A204.1 (cell line): Measurements from ENCODE around the gene TRIM31.

Experiments used
- FAIRE-seq: peaks from 2 replicates; lab custom pipeline; 2012; peaks lifted over from hg19 to GRCh38; lab: Jason Lieb, UNC

The TRIM31 gene

DNA sequence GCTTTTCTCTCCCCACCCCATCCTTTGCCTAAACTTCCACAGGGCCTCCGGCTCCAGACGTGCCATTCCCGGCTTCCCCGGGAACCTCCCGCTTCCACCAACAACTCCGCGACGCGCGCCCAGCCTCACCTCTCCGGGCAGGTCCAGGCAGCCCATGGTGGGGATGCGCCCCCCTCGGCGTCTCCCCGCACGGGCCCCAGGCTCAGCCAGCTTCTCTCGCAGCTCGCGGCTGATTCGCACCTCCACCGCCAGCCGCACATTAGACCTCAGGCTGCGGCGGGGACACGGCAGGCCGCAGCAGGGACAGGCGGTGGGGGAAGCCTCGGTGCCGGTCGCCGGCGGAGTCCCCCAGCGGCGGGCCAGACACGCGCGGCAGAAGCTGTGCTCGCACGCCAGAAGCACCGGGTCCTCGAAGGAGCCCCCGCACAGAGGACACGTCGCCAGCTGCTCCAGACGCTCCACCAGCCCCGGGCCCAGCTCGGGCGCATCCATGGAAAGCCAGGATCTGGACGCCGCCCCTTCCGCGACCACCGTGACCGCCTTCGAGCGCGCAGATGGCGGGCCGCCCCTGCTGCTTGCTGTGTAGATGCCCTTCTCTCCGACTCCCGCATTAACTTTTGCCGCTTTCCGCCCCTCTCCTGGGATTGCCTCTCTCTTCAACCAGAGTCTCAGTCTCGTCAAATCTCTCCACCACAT is 37.6 kb downstream of the TRIM31 start, which contains the start of gene RNF39:
Gene RNF39 (minus strand): TSS at position 676 of the 696 bp plus-strand sequence. CDS start 184 bp downstream, at position 492.
- no peak for FAIRE-seq

DNA sequence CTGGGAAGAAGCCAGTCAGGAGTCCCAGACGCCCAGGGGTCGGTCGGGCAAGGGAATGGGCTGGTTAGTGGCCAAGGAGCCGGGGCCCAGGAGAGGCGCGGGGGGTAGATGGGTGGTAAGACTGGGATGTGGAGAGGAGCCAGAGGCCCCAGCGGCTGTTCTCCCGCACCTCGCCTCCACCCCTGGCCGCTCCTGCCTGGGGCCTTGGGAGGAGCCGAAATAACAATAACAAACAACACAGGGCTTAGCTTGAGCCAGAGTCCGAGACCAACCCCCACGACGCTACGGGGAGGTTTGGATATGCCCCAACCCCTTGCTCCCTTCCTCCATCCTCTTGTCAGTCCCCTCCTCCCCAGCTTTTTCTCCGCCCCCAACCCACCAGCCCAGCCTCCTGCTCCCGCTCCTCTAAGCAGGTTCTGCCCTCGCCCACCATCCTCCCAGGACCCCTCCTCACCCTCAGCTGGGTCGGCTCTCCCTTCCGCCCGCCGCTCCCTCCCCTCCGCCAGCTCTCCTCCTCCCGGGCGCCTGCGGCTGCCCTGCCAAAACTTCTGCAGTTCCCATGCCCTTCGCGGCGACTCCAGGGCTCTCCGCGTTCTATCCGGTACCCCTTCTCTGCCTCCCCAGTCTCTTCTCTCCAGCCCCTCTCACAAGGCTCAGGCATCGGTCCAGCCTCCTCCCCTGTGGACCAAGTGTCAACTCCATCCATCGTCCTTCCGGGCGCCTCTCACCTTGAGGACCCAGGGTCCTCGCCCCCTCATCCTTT is 38.4 kb downstream of the TRIM31 start:
- no peak for FAIRE-seq

DNA sequence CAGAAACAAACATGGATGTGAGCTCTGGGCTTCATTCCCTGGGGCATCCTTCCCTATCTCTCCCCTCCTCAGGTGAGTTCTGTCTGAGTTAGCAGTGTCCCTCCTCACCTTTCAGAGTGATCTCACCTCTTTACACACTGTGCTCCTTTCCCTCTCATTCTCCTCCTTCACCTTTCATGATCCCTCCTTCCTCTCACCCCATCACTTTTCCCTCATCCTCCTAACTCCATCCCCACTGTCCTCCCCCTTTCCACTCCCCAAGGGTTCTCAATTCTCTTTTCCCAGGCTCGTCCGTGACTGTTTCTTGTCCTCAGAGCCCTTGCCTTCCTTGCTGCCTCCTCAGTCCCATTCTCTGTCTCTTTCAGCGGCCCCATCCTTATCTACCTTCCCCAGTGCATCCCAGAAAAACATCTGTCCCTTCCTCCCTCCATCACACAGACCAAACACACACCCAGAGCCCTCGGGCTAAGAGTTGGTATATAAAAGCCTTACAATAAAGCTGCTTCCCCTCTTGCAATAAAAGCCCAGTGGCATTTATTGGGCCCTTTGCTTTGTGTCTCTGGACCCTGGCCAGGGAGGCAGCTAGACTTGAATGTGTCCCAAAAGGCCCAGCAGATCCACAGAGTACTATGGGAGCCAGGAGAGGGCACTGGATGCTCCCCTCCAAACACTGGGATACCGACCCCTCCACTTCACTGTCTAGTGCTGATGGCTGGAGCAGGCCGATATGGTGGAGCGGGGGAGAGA is 39.2 kb downstream of the TRIM31 start:
- FAIRE-seq: no peak

DNA sequence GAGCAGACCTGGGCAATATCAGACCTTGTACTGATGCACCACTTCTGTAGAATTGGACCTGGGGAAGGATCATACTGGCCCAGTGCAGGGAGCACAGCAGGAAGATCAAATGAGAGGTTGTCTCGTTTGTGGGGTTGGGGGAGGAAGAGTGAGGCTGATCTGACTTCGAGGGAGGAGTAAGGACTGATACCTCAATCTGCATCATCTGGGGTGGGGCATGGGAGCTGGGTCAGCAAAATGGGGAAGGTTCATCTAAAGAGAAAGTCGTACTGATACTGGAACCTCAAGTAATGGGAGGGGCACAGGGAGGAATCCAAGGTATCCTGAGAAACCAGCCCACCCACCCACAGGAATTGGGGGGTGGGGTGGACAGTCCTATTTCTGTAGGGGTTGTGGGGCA is 41.0 kb downstream of the TRIM31 start:
- FAIRE-seq: no peak

DNA sequence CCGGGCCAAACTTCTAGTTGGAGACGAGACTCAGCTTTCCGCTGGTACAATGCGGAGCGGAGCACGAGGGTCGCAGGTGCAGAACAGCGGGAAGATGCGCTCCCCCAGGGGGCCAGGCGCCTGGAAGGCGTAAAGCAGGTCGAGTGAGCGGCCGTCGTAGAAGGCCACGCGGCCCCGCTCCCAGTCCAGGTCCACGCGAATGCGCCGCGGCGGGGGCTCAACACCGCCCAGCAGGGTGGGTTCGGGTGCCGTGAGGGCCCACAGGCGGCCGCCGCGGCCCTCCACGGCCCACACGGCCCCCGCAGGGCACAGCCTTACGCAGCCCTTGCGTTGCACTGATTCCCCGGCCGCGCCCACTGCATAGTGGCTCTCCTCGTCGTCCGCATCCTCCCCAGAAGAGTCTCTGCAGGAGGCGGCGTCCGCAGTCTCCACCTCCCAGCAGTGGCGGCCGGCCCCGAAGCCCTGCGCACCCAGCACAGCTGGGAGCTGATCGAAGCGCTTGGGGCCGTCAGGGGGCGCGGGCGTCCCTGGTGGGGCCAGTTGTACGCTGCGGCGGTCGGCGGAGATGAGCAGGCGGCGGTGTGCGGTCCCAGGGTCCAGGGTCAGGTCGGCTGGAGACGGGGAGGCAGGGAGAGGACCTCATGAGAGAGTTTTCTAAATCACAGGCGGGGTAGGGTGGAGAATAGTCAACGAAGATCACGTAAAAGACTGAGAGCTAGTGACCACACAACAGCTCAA is 41.6 kb downstream of the TRIM31 start:
- no peak for FAIRE-seq

DNA sequence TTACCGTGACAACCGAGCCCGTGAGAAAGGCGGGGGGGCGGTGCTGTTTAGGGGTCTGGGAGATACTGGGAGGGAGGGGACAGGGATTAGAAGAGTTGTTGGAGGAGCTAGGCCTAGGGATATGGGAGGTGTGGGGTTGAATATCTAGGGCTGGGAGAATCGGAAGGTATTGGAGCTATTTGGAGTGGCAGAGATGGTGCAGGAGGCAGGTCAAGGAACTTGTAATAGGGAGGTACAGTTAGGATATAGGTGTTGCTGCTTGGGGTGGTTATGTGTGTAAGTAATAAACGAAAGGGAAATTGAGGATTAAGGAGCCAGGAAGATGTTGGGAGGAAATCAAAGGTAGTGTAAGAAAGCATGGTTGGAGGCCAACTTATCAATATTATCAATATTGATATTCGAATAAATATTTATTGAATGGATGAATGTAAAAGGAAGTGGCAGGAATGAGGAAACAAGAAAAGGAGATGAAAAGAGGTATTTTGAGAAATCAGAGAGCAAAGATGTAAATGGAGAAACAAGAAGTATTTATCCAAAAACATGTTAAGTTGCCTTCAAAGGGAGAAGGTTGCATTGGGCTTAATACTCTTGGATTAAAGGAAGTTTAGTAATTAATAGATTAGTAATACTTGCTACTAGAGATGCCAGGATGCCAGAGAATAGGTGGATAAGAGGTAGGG is 45.3 kb downstream of the TRIM31 start:
- no peak for FAIRE-seq

DNA sequence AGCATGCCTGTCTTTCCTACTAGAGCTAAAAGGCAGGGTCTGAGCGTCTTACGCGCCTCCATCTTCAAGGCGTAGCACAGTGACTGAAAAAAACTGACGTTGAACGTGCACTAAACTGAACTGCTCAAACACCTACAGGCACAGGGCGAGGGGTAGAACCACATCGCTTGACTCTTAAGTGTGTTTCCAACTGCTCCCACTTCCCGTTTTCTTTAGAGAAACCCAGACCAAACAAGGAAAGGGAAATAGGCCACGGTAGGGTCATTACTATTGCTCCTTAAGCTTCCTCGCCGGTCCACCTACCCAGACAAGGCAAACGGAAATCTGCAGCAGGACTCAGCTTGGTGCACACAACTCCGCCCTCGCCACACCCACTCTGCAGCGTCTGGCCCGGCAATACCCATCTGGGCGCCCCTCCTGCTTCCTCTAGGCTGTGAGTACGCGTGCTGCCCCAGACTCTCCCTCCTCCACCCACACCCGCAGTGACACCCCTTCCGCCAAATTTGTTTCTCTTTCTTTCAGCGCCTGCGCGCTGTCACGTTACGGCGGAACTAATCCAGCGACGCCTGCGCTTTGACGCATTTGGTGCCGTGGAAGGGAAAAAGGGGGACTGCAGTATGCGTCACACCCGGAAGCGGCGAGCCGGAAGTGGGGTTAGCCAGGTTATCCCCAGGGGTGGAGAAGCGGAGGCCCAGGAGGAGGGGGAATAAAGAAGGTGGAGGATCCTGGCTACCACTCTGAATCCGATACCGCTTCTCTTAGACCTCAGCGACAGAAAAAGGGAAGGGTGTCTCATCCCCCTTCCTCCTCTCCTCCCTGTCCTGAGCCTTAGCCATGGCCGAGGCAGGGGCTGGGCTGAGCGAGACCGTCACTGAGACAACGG is 46.1 kb downstream of the TRIM31 start, which contains the start of gene PPP1R11:
Gene PPP1R11 (plus strand): TSS at position 622 of the 883 bp plus-strand sequence. CDS start 213 bp downstream, at position 835.
- peak; percentile 98 for FAIRE-seq

DNA sequence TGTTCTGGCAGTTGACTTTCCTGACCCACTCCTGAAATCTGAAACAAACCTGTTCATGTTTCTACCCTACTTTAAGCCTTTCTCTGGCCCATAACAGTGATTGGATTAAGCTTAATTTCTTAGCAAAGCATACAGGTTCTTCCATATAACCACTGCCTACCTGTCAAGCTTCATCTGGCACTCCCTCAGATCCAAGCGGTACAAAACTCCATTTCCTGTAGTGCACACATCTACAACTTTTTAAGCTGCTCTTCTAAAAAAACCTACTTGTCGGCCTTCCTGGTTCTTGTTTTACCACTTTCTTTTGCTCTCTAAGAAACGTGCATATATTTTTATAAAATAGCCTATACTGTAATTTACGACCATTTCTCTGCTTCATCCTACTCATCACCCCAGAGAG is 46.8 kb downstream of the TRIM31 start:
- FAIRE-seq: no peak

DNA sequence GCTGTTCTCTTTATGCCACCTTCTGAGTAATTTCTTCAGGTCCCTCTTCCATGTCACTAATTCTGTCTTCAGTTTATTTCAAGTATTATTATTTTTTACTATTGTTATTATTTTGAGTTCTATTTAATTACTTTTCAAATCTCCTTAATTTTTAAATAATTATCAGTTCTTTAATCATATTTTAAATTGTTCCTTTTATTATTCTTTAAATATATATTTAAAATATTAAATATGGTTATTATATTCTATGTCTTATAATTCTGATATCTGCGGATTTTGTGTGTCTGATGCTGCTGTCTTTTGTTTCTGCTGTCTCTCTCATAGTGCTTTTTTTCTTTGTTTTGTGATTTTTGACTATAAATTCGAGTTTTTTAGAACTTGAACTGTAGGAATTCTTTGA is 49.6 kb downstream of the TRIM31 start:
- peak; percentile 23 for FAIRE-seq

DNA sequence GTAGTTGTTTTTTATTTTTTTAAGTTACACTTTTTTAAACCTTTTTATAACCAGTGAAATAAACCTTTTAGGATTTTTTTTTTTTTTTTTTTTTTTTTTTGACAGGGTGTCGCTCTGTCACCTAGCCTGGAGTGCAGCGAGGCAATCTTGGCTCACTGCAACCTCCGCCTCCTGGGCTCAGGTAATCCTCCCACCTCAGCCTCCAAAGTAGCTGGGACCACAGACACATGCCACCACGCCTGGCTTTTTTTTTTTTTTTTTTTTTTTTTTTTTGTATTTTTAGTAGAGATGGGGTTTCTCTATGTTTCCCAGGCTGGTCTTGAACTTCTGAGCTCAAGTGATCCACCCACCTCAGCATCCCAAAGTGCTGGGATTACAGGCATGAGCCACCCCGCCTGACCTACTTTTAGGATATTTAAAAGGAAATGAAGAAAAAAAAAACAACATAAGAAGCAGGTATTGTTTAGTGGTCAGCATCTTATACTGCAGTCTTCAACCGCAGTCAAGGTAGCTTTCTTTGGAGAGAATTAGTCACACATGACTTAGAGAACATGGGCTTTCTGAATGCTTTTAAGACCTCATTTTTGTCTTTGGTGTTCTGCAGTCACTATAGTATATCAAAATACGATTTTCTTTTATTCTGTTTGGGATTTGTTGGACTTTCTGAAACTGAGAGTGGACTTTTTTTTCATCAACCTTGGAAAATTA is 50.3 kb downstream of the TRIM31 start:
- FAIRE-seq: no peak

DNA sequence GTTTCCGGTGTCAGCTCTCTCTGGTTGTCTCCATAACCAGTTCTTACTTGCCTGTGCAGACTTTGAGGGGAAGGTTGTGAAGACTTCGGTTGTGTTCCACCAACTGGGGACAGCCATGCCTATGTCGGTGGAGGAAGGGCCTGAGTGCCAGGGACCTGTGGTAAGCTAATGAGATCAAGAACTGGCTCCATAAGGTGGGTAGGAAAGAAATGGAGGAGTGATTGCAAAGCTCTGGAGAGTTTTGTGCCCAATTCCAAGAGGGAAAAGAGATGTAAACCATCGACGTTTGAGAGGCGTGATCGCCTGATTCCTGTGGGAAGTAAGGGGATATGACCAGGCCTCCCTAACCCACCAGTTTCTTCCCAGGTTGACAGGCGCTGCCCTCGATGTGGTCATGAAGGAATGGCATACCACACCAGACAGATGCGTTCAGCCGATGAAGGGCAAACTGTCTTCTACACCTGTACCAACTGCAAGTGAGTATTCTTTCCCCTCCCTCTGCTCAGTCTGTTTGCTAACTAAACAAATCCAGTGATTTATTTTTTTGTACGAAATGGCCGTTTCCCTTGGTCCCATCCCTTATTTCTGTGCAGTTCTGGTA is 50.9 kb downstream of the TRIM31 start:
- FAIRE-seq: no peak

DNA sequence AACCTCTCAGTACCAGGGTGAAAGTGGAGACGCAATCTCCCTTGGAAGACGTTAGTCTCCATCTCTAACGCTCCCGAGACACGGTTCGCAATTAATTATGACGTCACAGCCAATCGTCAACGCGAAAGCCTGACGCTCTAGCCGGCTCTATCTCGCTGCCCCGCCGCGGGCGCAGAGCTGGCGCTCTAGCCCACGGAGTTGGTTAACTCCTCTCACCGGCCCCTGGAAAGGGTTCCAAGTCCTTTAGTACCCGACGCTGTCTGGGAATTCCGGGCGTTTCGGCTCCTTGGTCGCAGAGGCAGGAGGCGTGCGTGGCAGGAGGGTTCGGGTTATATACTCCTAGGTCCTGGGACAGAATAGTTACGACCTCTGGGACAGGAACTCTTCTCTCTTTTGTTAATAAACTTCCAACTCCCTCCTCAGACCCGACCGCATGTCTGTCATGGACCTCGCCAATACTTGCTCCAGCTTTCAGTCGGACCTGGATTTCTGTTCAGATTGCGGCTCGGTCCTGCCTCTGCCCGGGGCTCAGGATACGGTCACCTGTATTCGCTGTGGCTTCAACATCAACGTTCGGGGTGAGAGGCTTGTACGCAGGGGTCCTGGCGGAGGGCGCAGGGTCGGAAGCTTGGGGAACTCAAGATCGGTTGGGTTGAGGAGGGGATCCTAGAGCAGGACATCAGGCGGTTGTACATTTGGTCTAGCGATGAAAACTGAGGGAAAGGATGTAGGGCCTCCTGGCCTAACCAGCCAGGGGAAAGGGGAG is 51.6 kb downstream of the TRIM31 start, which contains the start of gene POLR1H:
Gene POLR1H (plus strand): TSS at position 174 of the 766 bp plus-strand sequence. CDS start 260 bp downstream, at position 434.
- peak; percentile 85 for FAIRE-seq

DNA sequence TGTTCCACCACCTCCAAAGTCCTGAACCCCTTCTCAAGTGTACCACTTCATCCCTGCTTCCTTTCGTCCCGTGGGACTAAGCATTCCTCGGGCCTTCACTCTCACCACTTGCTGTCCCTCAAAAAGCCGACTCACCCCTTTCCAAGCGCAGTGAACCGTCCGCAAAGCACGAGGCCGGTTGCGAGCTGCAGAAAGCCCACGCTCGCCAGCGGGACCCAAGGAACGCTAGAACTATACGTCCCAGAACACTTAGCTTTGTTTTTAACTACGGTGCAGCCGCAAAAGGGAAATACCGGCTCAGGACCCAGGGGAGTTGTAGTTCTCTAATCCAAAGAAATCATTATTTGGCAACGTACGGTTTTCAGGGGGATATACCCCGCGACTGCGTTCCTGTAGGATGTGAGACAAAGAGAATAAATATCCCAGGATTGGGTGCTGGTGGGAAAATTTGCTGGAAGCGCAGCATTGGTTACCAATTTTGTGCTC is 52.2 kb downstream of the TRIM31 start:
- no peak for FAIRE-seq

DNA sequence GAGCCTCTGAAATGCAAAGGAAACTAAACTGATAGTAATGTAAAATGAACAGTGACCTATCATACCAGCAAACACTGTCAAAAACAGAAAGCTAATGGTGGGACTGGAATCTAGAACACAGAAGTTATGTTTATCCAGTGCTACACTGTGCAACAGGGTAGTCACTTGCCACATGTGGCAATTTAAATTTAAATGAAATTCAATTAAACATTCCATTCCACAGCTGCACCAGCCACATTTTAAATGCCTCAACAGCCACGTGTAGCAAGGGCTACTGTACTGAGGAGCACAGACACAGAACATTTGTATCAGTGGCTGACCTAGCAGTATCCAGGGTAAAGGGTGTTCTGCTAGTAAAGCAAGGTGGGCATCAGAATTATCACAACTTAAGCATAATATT is 57.4 kb downstream of the TRIM31 start:
- no peak for FAIRE-seq

DNA sequence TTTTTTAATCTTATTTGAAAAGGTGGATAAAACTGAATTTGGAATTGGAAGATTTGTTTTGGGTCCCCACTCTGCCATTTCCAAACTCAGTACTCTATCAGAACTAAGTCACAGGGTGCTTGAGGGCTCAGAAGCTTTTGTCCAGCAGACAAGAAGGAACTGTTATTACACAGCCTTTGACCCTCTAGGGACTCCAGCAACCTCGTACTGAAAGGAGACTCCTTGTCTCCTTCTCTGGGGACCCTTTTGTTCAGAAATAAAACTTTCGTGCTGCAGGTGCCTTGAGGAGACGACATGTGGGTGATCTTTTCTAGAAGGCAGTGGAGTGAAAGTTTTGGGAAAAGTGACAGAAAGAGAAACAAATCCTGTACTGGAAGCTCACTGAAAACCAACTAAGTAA is 59.2 kb downstream of the TRIM31 start:
- FAIRE-seq: no peak
